Glomerular endothelial cell (primary cell): ENCODE measurements around the gene CABLES2. TPM values are rescaled to one million over a fixed set of nuclear protein-coding genes. Genes with fewer than 3 reads are reported as not detected.

Experiments used
- DNase-seq: peaks from one replicate; pipeline ENCODE4 v3.0.0-alpha.2; 2011; ENCODE audit warnings: low read depth, low spot score; ENCODE audit errors: extremely low read depth
- total RNA-seq: library from RNA; depleted of rRNA; stranded (reverse); fragments of >200 nt; gene quantifications from 2 replicates; pipeline ENCODE4 v1.2.3, GENCODE V29; 2015

CABLES2 gene
- total RNA-seq, 1 donor from 2014 or later: 9.6 TPM

GRCh38 chr20:62362991-62363919, 43.8 kb downstream of the CABLES2 start:
- DNase-seq: no peak

- no peak for DNase-seq
These were observed 44.5 kb downstream of the CABLES2 start for GRCh38 chr20:62362590-62362940.

- no peak for DNase-seq
These were observed 45.1 kb downstream of the CABLES2 start for GRCh38 chr20:62361799-62362589.

GRCh38 chr20:62360854-62361798, 46.0 kb downstream of the CABLES2 start:
- no peak for DNase-seq

- DNase-seq: peak; percentile 67
These were observed 47.5 kb downstream of the CABLES2 start for GRCh38 chr20:62359491-62360121.

- no peak for DNase-seq
These were observed 48.0 kb downstream of the CABLES2 start for GRCh38 chr20:62359043-62359490.

- no peak for DNase-seq
These were observed 48.7 kb downstream of the CABLES2 start for GRCh38 chr20:62358171-62359042.

- DNase-seq: no peak
These were observed 49.4 kb downstream of the CABLES2 start for GRCh38 chr20:62357681-62358080.

- DNase-seq: no peak
These were observed 49.9 kb downstream of the CABLES2 start for GRCh38 chr20:62357187-62357667.

- no peak for DNase-seq
These were observed 50.4 kb downstream of the CABLES2 start for GRCh38 chr20:62356589-62357186.

GRCh38 chr20:62355878-62356588, 51.1 kb downstream of the CABLES2 start:
- DNase-seq: no peak

GRCh38 chr20:62355516-62355877, 51.6 kb downstream of the CABLES2 start:
- DNase-seq: no peak

- no peak for DNase-seq
These were observed 52.2 kb downstream of the CABLES2 start for GRCh38 chr20:62354811-62355341.

- DNase-seq: no peak
These were observed 52.9 kb downstream of the CABLES2 start for GRCh38 chr20:62354031-62354808.

- DNase-seq: no peak
These were observed 53.6 kb downstream of the CABLES2 start for GRCh38 chr20:62353289-62354030.
